Measurements from ENCODE around the gene RASSF5. TPM values are rescaled to one million over a fixed set of nuclear protein-coding genes. Genes with fewer than 3 reads are reported as not detected.

RASSF5 gene
- total RNA-seq, 4 donors from 2014 or later: 14.0 to 16.4 (median 14.5) TPM

GRCh38 chr1:206538901-206539640 is 31.7 kb downstream of the RASSF5 start:
- peak overlapping the region; percentile 69 to 91 (median 90) for H3K27ac ChIP-seq
- H3K36me3 ChIP-seq: no peaks in the 10 kb centered on the region
- DNase-seq: no peak
- intact Hi-C loops (cut with DNase I): no loop called here
- no peaks in the 10 kb centered on the region for H3K9me3 ChIP-seq
- no peak for TF ChIP-seq POLR2A (IDR thresholded peaks at IDR 0.05)
- peaks cover 29 to 46% of the 10 kb centered on the region in 2 donors for H3K4me1 ChIP-seq
- H3K4me3 ChIP-seq (replicated peaks in 1 of 3): no peak overlapping the region
- H3K27me3 ChIP-seq: no peaks in the 10 kb centered on the region
- WGBS, 2 donors: 93% methylated on average over 10 of the region's 10 CpGs

DNA sequence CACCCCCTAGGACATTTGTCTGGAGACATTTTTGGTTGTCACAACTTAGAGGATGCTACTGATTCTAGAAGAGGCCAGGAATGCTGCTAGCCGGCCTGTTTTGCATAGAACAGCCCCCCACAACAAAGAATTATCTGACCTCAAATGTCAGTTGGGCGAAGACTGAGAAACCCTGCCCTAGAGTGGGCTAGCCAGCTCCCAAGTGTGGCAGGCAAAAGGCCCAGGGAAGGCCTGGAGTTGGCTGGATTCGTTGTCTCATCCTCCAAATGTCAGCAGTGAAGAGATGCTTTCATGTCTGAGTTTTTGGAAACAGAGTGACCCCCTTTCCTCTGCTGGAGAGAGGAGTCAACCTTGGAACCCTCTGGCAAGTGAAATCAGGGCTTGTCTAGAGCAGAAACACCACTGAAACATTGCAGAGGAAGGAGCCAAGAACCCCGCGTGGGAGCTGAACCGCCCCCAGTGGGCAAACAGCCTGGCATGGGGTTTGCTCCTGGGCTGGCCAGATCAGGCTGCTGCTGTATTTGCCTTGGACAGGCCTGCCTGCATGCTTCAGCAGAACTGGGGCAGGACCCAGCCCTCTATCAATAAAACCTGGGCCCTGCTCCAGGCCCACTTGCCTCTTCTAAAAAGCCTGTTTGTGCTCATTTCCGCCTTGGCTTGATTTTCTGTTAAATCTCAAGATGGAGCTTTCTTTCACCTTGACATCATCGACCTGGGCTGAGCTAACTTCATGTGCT is 32.9 kb downstream of the RASSF5 start:
- peak; percentile 96 to 98 for DNase-seq
- intact Hi-C loops (cut with DNase I): loop anchor here (5.0 to 10.0 kb wide), 2 partner anchors 42 to 45 kb away; no protein-coding TSS in a partner anchor

DNA sequence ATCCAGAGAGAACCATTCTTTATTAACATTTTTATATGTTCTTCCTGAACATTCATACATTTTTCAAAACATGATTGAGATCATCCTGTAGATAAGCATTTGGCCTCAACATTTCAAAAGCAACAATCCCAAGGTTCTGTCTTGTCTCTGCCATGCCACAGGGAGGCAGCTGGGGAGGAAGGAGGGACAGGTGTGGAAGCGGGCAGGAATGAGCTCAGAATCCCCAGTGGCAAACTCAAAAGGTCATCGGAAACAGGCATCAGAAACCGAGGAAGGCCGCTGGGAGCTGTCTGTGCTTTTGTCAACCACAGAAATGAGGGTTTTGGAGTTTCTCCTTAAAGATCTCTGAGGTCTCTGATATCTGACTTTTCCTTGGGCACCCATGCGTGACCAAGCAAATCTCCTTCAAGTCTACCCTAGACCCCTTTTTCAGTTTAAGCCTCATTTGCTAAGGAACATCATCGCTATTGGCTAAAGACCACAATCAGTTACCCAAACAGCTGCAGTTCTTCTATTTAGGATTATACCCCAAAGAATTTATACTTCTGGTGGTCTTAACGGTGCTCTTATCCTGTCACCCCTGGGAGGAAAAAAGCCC is 34.0 kb downstream of the RASSF5 start:
- WGBS, 2 donors: 90 to 95% methylated on average over 7 of the region's 7 CpGs
- H3K27ac ChIP-seq: peak overlapping the region; percentile 69 to 91 (median 90)
- H3K4me1 ChIP-seq: peaks cover 32 to 42% of the 10 kb centered on the region in 2 donors
- no peak overlapping the region for H3K4me3 ChIP-seq (replicated peaks in 1 of 3)
- no peaks in the 10 kb centered on the region for H3K36me3 ChIP-seq
- no peaks in the 10 kb centered on the region for H3K27me3 ChIP-seq
- no peak for DNase-seq
- intact Hi-C loops (cut with DNase I): loop anchor here (5.0 to 10.0 kb wide), 2 partner anchors 41 to 47 kb away; no protein-coding TSS in a partner anchor
- no peaks in the 10 kb centered on the region for H3K9me3 ChIP-seq
- TF ChIP-seq POLR2A (IDR thresholded peaks at IDR 0.05): no peak
- TF ChIP-seq, protein P1, sequence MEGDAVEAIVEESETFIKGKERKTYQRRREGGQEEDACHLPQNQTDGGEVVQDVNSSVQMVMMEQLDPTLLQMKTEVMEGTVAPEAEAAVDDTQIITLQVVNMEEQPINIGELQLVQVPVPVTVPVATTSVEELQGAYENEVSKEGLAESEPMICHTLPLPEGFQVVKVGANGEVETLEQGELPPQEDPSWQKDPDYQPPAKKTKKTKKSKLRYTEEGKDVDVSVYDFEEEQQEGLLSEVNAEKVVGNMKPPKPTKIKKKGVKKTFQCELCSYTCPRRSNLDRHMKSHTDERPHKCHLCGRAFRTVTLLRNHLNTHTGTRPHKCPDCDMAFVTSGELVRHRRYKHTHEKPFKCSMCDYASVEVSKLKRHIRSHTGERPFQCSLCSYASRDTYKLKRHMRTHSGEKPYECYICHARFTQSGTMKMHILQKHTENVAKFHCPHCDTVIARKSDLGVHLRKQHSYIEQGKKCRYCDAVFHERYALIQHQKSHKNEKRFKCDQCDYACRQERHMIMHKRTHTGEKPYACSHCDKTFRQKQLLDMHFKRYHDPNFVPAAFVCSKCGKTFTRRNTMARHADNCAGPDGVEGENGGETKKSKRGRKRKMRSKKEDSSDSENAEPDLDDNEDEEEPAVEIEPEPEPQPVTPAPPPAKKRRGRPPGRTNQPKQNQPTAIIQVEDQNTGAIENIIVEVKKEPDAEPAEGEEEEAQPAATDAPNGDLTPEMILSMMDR (IDR thresholded peaks at IDR 0.05): no peak

More for the DNA sequence above, 32.9 kb downstream of the RASSF5 start:
- TF ChIP-seq, protein P1 (IDR thresholded peaks at IDR 0.05): peak in 1 of 6 experiments; percentile 6
- TF ChIP-seq POLR2A (IDR thresholded peaks at IDR 0.05): peak in 1 of 2 donors; percentile 14
- peak overlapping the region; percentile 69 to 91 (median 90) for H3K27ac ChIP-seq
- peaks cover 37 to 51% of the 10 kb centered on the region in 2 donors for H3K4me1 ChIP-seq
- H3K9me3 ChIP-seq: no peaks in the 10 kb centered on the region
- WGBS, 2 donors: 25 to 36% methylated on average over 8 of the region's 8 CpGs
- H3K4me3 ChIP-seq (replicated peaks in 1 of 3): no peak overlapping the region
- H3K27me3 ChIP-seq: no peaks in the 10 kb centered on the region
- no peaks in the 10 kb centered on the region for H3K36me3 ChIP-seq

DNA sequence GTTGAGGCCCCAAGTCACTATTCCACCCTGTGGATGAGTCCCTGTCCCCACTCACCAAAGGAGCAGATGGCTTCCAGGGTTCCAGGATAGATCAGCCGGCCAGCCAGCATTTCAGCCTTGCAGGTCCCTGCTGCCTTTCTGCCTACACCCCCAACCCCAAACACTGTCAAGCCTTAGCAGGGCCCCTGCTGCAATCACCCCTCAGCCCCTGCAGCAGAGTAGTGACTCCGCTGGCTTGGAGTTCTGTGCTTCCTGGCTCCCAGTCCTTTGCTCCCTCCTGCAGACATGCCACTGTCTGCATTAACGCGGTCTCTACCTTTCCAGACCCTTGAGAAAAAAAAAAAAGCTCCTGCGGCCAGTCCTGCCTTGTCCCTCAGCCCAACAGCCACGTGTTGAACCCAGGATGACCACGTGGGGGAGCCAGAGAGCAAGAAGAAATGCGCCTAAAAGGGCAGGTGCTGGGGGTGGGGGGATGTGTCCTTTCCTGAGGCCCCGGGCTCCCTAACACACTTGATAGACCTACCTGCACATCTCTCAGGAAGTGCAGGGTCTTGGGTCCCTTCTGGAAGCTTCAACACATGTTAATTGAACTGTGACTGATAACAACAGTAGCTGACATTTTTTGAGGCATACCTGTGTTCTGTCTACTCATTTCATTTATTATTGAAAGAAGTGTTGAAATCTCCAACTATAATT is 37.4 kb downstream of the RASSF5 start:
- DNase-seq: peak; percentile 82 to 88
- intact Hi-C loops (cut with DNase I): loop anchor here (5.0 to 10.0 kb wide), 2 partner anchors 38 to 50 kb away; no protein-coding TSS in a partner anchor
- Histone ChIP-seq H3K27ac (peak overlapping the region in 1 of 3 donors; percentile 37), H3K36me3 (no peaks in the 10 kb centered on the region), H3K9me3 (no peaks in the 10 kb centered on the region), H3K27me3 (no peaks in the 10 kb centered on the region), H3K4me3 (replicated peaks in 1 of 3) (no peak overlapping the region), H3K4me1 (peaks cover 16 to 30% of the 10 kb centered on the region in 2 donors)
- 9 to 14% methylated on average over 8 to 9 of the region's 9 CpGs for WGBS, 2 donors
- TF ChIP-seq, protein P1 (IDR thresholded peaks at IDR 0.05): peak; percentile 67 to 90 (median 72)
- no peak for TF ChIP-seq POLR2A (IDR thresholded peaks at IDR 0.05)

- Histone ChIP-seq H3K36me3 (no peaks in the 10 kb centered on the region), H3K27me3 (no peaks in the 10 kb centered on the region), H3K4me3 (replicated peaks in 1 of 3) (no peak overlapping the region), H3K27ac (no peak overlapping the region), H3K9me3 (no peaks in the 10 kb centered on the region), H3K4me1 (peaks cover 10 to 30% of the 10 kb centered on the region in 2 donors)
- DNase-seq: no peak
- intact Hi-C loops (cut with DNase I): loop anchor here (10.0 kb wide), 1 partner anchor 51 kb away; no protein-coding TSS in a partner anchor
- TF ChIP-seq POLR2A (IDR thresholded peaks at IDR 0.05): no peak
- TF ChIP-seq, protein P1 (IDR thresholded peaks at IDR 0.05): no peak
- 92 to 96% methylated on average over 1 of the region's 1 CpG for WGBS, 2 donors
Measured at GRCh38 chr1:206545351-206545750, 38.0 kb downstream of the RASSF5 start.
